Ureter (tissue), 1 donor: ENCODE data around the gene ZC3H18. TPM values are rescaled to one million over a fixed set of nuclear protein-coding genes. Genes with fewer than 3 reads are reported as not detected.

Source experiments
- DNase-seq: peaks from one replicate; pipeline ENCODE4 v3.0.0-alpha.2; 2020; ENCODE audit warnings: low spot score
- total RNA-seq: library from RNA; stranded (reverse); gene quantifications from one replicate; pipeline ENCODE4 v1.2.4, GENCODE V29; 2023
- donor health status: DM: yes; HTN: yes; CAD: no.

Gene ZC3H18
- total RNA-seq, 1 donor from 2014 or later = 47.3 TPM

- no peak for DNase-seq
Observed at GRCh38 chr16:88549671-88550245, 20.4 kb upstream of the ZC3H18 start.

DNA sequence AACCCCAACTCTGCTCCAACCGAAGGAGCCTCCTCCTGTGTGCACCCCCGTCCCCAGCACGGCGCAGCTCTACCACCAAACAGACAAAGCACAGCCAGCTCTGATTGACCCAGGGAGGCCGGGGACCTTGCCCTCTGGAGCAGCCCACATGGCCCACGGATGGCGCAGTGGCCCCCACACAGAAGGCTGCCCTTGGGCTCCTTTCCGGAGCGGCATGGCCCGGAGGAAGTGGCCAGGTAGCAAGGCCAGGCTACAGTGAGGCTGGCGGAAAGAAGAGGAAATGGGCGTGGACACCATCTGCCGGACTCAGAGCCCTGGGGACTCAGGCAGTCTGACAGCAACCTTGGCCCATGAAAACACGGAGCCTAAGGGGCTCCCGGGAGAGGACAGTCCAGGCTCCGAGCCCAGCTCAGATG is 19.9 kb upstream of the ZC3H18 start:
- no peak for DNase-seq

DNA sequence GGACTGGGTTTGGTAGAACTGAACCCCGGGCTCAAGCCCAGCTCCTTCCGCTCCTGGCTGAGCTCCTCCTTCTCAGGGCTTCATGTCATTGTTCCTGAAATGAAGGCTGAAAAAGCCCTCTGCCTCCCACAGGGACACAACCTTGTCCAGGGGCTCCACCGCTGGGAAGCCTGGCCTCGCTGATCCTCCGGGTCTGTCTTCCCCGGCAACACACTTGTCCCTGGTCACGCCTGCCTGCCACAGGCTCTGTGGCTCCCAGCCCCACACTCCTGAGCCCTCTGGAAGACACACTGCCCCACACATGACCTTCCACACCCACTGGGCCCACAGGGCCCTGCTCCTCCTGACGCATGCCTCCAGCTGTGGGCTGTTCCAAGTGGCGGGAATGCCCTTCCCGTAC is 18.0 kb upstream of the ZC3H18 start:
- no peak for DNase-seq

GRCh38 chr16:88552815-88553214 is 17.4 kb upstream of the ZC3H18 start:
- no peak for DNase-seq

DNA sequence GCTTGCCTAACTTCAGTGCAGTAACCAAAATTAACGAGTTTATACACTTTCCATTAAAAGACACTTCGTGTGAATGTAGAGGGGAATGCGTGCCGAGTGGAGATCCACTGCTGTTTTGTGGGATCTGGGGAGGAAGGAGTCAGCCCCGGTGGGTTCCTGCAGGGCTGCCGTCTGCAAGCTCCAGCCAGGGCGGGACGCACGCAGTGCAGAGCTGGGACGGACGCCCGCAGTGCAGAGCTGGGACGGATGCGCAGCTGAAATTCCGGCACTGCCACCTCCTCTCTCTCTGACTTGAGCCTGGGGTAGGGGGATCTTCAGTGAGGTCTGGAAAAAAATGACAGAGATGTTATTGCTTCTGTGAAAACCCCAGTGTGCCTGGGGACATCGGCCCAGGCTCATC is 16.5 kb upstream of the ZC3H18 start:
- no peak for DNase-seq

DNA sequence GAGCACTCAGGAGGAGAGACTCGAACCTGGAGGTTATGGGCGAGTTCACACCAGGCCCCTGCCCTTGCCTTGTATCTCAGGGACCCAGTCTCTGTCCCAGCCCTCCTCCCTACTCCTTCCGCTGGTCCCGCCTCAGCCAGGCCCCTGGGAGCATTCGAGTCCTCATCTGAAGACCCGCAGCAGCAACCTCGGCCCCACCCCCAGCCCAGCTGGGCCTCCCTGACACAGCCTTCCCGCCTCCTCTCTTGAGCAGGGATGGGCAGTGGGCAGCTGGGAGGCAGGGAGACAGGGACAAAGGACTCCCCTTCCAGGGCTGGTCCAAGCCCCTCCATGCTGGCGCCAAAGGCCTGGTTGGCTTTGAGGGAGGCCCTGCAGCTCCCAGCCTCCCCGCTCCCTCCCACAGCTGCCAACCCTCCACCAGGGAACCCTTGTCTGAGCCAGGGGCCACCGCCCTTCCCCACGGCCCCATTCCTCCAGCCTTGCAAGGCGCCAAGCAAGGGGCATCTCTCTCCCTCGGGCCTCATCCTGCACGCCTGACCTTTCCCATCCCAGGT is 15.4 kb upstream of the ZC3H18 start:
- DNase-seq = no peak

- DNase-seq = no peak
Observed at GRCh38 chr16:88556294-88556988, 13.8 kb upstream of the ZC3H18 start.

- peak; percentile 63 for DNase-seq
Observed at GRCh38 chr16:88558457-88559442, 11.5 kb upstream of the ZC3H18 start.

DNA sequence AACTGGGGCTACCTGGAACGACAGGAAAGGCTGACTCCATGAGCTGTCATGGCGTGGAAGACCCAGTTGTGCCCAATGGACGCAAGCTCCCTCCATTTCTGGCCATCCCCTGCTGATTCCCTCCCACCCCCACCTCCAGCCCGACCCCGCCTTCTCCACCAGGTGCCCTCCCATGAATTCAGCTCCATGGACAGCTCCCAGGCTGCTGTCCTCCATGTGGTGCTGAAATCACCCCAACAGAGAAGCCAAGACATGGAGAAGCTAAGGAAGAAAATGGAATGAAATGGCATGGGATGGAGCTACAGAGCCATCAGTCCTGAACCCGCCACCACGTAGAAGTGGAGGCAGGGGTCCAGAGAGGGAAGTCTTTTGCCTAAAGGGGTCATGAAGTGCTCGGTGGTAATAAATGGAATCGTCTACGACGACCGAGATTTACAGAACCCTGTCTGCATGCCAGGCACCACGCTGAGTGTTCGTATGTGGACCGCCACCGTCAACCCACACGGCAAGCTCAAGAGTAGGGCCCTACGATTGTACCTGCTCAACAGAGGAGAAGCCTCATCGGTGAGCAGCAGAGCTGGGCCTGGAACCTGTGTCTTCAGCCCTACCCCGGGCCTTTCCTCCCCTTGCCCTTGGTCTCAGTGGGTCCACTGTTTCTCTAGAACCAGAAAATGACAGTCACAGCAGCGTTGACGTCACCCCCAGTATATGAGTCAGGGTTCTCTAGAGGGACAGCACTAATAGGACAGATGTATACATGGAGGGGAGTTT is 9.3 kb upstream of the ZC3H18 start:
- DNase-seq = no peak

- DNase-seq = no peak
Observed at GRCh38 chr16:88561485-88562359, 8.5 kb upstream of the ZC3H18 start.

GRCh38 chr16:88566158-88566557 is 4.0 kb upstream of the ZC3H18 start:
- DNase-seq = no peak

DNA sequence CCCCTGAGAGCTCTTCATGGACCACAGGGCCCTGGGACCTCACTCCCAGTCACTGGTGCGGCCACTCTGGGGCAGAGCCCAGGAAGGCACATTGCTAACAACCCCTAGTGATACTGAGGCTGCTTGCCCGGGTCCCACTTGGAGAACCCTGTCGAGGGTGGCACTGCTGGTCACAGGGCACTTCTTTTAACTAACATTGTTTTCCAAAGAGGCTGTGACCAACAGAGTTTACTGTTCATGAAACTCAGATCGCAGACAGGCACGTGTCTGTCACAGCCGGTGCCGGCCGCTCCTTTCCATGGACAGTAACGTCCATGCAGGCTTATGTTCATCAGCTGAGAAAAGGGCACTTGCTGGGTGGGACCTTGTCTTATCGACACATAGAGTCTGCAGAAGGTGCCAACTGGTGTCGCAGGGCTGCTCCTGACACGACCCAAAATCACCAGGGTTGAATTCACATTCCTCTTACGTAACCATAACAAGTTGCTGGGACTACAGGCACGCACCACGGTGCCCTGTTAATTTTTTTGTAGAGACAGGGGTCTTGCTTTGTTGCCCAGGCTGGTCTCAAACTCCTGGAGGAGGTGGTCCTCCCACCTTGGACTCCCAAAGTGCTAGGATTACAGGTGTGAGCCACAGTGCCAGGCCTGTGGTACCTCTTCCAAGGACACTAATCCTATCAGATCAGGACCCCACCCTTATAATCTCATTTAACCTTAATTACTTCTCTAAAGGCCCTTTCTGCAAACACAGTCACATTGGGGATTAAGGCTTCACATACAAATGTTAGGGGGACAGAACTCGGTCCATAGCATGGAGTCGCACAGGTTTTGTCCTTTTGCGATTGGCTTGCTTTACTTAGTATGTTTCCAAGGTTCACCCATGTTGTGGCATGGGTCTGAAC is 1.2 kb upstream of the ZC3H18 start:
- no peak for DNase-seq

GRCh38 chr16:88569614-88569984 is 604 bp upstream of the ZC3H18 start:
- peak; percentile 50 for DNase-seq

DNA sequence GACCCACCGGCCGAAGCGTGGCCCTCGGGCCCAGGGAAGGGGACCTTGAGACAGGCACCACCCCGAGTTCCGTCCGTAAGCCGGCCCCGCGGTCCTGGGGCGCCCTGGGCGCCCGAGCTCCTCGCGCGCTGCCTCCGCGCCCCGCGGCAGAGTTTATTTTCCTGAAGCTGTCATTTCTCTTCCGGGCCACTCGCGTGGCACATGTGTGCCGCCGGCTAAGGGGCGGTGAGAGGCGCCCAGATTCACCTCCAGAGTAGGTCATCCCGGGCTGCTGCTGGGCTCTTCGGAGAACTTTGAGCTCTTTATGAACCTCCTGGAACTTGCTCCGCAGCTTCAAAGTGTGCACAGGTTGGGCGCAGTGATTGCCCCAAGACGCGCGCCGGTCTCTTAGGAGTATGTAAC is 489 bp downstream of the ZC3H18 start:
- DNase-seq = no peak

DNA sequence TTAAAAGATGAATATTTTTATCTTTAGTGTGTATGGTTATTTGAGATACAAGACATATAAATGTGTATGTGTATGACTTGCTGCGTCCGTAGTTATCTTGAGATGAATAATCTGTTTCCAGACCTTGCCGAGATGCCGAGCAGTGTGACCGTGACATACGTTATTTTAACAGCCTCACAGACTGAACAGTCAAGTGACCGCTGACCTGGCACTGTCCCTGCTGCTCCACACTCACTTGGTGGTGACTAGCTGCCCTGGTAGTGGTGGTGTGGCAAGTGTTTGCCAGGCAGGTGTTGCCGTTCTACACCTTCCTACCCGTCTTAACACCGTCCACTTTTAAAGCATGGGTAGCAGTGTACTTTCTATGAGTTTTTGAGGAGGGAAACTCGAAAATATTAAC is 5.0 kb downstream of the ZC3H18 start:
- DNase-seq = no peak

GRCh38 chr16:88576307-88576706 is 6.1 kb downstream of the ZC3H18 start:
- DNase-seq = no peak

DNA sequence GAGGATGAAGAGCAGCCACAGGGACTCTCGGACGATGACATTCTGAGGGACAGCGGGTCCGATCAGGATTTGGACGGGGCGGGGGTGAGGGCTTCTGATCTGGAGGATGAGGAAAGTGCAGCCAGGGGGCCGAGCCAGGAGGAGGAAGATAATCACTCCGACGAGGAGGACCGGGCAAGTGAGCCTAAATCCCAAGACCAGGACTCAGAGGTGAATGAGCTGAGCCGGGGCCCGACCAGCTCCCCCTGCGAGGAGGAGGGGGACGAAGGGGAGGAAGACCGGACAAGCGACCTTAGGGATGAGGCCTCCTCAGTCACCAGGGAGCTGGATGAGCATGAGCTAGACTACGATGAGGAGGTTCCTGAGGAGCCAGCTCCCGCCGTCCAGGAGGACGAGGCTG is 7.0 kb downstream of the ZC3H18 start:
- no peak for DNase-seq

DNA sequence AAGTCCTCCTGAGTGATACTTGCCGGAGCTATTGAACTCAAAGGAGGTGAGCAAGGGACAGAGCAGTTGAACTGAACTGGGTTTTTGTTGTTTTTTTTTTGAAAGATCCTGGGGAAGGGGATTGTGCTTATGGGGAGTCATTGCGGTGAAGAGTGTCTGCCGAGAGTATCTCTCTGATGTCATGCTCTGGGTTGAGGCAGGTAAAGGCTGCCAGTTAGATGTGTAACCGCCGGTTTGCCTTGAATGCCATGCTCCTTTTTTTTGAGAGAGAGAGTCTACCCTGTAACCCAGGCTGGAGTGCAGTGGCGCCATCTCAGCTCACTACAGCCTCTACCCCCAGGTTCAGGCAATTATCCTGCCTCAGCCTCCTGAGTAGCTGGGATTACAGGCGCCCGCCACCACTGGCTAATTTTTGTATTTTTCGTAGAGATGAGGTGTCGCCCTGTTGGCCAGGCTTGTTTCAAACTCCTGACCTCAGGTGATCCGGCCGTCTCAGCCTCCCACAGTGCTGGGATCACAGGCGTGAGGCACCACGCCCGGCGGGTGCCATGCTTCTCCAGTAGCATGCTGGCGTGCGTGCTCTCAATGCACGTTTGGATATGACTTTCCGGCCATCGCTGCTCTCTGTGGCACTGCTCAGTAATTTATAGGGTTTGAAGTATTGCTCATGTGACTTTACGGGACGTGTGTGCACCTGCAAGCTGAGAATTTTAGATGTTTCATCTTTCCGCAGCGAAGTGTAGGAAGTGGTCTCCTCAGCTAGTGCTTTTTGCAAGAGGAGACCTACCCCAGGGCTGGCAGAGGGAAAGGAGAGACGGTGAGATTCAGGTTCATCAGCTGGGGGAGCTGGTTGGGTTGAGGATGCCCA is 8.5 kb downstream of the ZC3H18 start:
- DNase-seq = no peak

DNA sequence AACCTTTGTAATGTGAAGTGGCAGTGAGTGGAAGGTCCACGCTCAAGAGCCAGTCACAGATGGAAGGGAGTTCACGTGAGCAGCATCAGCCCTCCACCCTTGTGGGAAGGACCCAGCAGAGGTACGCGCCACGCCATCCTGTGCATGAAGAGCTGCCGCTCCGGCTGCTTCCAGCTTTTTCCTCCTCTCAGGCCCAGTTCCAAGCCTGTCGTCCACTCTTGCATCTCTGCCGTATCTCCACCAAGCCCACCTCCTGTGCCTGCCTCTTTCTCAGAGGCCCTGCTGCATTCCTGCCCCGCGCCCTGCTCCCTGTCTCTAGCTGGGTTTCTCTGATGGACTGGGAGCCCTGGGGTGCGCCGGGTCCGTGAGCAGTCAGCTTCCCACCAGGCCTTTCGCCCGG is 10.2 kb downstream of the ZC3H18 start:
- no peak for DNase-seq
